Caco-2 (cell line): ENCODE data around the gene CST9. TPM values are rescaled to one million over a fixed set of nuclear protein-coding genes. Genes with fewer than 3 reads are reported as not detected.

Source experiments
- BruUV-seq: library from RNA; stranded (reverse); fragments of 400-500 nt; replicated peaks from 2 replicates; lab custom pipeline; 2021; lab: Mats Ljungman, UMichigan
- CTCF ChIA-PET: fragments of 300-600 bp; sonication (Branson Sonifier 250); formaldehyde crosslinking; loops from one replicate; lab custom pipeline; 2022; ENCODE audit warnings: antibody characterized with exemption; lab: Charles Lee
- POLR2A ChIA-PET: fragments of 300-600 bp; sonication (Branson Sonifier 250); formaldehyde crosslinking; loops from one replicate; lab custom pipeline; 2022; ENCODE audit warnings: antibody characterized with exemption; lab: Charles Lee
- DNase-seq, 2 experiments: peaks; one replicate each; pipeline versions ENCODE4 v3.0.0 to v3.0.0-alpha.2; 2020 to 2022
- H3K27me3 ChIP-seq: replicated peaks from 2 replicates; pipeline ENCODE4 v1.6.0; 2011; ENCODE audit warnings: low read length; ENCODE audit not compliant: control insufficient read depth, insufficient read depth
- H3K36me3 ChIP-seq: 2 replicates; pipeline ENCODE4 v1.5.1; 2011; ENCODE audit warnings: low read length; ENCODE audit not compliant: control insufficient read depth, insufficient read depth
- H3K4me1 ChIP-seq: fragments of 250-450 bp; sonication (Bioruptor Pico); 2 replicates; pipeline ENCODE4 v1.5.1; 2020; ENCODE audit warnings: mild to moderate bottlenecking
- H3K4me3 ChIP-seq: 2 replicates; pipeline ENCODE4 v1.5.1; 2011; ENCODE audit warnings: low read depth, mild to moderate bottlenecking, control low read depth, low read length
- H3K9me3 ChIP-seq: fragments of 250-450 bp; sonication (Bioruptor Pico); 2 replicates; pipeline ENCODE4 v1.5.1; 2020; ENCODE audit warnings: mild to moderate bottlenecking, moderate library complexity
- H3K27ac Mint-ChIP-seq: one replicate; pipeline ENCODE4 v1.8.0; 2022; ENCODE audit warnings: mixed read lengths; ENCODE audit not compliant: unreplicated experiment
- H3K27me3 Mint-ChIP-seq: one replicate; pipeline ENCODE4 v1.8.0; 2022; ENCODE audit warnings: mixed read lengths; ENCODE audit not compliant: insufficient read depth, unreplicated experiment
- H3K36me3 Mint-ChIP-seq: one replicate; pipeline ENCODE4 v1.8.0; 2022; ENCODE audit warnings: mild to moderate bottlenecking, mixed read lengths; ENCODE audit not compliant: insufficient read depth, unreplicated experiment
- H3K4me1 Mint-ChIP-seq: one replicate; pipeline ENCODE4 v1.8.0; 2022; ENCODE audit warnings: low read depth, mixed read lengths; ENCODE audit not compliant: unreplicated experiment
- H3K4me3 Mint-ChIP-seq: one replicate; pipeline ENCODE4 v1.8.0; 2022; ENCODE audit warnings: mild to moderate bottlenecking, moderate library complexity, mixed read lengths; ENCODE audit not compliant: unreplicated experiment
- H3K9me3 Mint-ChIP-seq: one replicate; pipeline ENCODE4 v1.8.0; 2022; ENCODE audit warnings: mixed read lengths; ENCODE audit not compliant: unreplicated experiment
- intact Hi-C: fragments of 100-400 bp; cut with micrococcal nuclease; formaldehyde crosslinking; loops from one replicate; pipeline ENCODE4 v1.10.0; 2022; ENCODE audit not compliant: unreplicated experiment
- total RNA-seq: library from RNA; stranded (reverse); gene quantifications from 2 replicates; pipeline ENCODE4 v1.2.3, GENCODE V29; 2022
- TF ChIP-seq, protein P1 (sequence below), 2 experiments: fragments of 200-600 bp in 1 of 2; IDR thresholded peaks; 1 replicate in 1 of 2; 2 replicates in 1 of 2; pipeline versions ENCODE4 v1.5.1 to v1.8.0; 2011 to 2022; ENCODE audit warnings: antibody characterized with exemption in 1 of 2, control low read depth in 1 of 2, inconsistent platforms in 1 of 2, low read depth in 1 of 2, low read length in 1 of 2, mild to moderate bottlenecking in 1 of 2, moderate library complexity in 1 of 2; ENCODE audit not compliant: insufficient read depth in 1 of 2, severe bottlenecking in 1 of 2, unreplicated experiment in 1 of 2

The CST9 gene
- total RNA-seq, 1 experiment from 2014 or later = not detected

DNA sequence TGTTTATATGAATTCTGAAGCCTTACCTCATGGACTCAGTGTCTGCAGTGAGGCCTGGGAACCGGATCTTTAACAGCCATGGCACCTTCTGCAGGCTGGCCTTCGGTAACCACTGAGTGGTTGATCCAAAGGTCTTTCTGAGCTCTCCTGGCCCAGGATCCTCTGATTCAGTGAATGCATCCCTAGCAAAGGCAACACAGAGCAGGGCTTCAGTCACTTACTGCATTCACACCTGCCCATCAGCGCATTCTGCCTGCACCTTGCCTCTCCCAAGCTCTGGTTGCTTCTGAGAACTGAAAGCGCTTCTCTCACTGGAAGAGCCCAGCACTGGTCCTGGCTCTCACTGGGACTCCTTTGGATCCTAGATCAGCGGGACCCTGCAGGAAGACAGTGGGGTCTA lies 8.4 kb upstream of the CST9 start:
- CTCF ChIA-PET = no interaction called here

DNA sequence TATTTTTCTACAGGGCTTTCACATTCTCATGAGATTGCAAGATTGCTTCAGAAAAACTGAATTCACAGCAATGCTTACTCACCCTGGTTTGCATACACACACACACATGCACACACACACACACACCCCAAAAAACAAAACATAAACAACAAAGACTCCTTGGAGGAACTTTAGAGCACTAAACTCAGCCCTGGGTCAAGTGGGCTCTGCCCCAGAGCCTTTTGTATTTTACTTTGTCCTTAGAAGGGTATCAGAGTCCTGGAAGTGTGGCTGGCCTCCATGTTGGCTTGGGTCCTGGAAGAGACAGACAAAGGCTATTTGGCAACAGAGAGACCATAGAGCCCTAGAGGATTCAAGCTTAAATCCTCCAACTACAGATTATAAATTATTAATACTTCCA lies 8.0 kb upstream of the CST9 start:
- Mint-ChIP-seq H3K4me1 (no peaks in the 10 kb centered on the region), H3K27ac (no peak overlapping the region), H3K27me3 (no peaks in the 10 kb centered on the region), H3K4me3 (no peak overlapping the region), H3K36me3 (no peaks in the 10 kb centered on the region), H3K9me3 (no peaks in the 10 kb centered on the region)
- ChIA-PET CTCF (no interaction called here), POLR2A (no interaction called here)
- Histone ChIP-seq H3K4me1 (no peaks in the 10 kb centered on the region), H3K4me3 (no peak overlapping the region), H3K9me3 (no peaks in the 10 kb centered on the region), H3K27me3 (no peaks in the 10 kb centered on the region), H3K36me3 (no peaks in the 10 kb centered on the region)
- BruUV-seq = no TSS peak
- DNase-seq = no peak
- TF ChIP-seq, protein P1, sequence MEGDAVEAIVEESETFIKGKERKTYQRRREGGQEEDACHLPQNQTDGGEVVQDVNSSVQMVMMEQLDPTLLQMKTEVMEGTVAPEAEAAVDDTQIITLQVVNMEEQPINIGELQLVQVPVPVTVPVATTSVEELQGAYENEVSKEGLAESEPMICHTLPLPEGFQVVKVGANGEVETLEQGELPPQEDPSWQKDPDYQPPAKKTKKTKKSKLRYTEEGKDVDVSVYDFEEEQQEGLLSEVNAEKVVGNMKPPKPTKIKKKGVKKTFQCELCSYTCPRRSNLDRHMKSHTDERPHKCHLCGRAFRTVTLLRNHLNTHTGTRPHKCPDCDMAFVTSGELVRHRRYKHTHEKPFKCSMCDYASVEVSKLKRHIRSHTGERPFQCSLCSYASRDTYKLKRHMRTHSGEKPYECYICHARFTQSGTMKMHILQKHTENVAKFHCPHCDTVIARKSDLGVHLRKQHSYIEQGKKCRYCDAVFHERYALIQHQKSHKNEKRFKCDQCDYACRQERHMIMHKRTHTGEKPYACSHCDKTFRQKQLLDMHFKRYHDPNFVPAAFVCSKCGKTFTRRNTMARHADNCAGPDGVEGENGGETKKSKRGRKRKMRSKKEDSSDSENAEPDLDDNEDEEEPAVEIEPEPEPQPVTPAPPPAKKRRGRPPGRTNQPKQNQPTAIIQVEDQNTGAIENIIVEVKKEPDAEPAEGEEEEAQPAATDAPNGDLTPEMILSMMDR (IDR thresholded peaks at IDR 0.05; ENCODE audit: insufficient read depth in 1 of 2, low read depth in 1 of 2, low read length in 1 of 2, severe bottlenecking in 1 of 2, unreplicated experiment in 1 of 2) = no peak
- intact Hi-C loops = no loop called here

More for the DNA sequence above, 8.4 kb upstream of the CST9 start:
- POLR2A ChIA-PET = no interaction called here
- TF ChIP-seq, protein P1 (IDR thresholded peaks at IDR 0.05; ENCODE audit: insufficient read depth in 1 of 2, low read depth in 1 of 2, low read length in 1 of 2, severe bottlenecking in 1 of 2, unreplicated experiment in 1 of 2) = no peak
- Histone ChIP-seq H3K27me3 (no peaks in the 10 kb centered on the region), H3K9me3 (no peaks in the 10 kb centered on the region), H3K4me3 (no peak overlapping the region), H3K4me1 (no peaks in the 10 kb centered on the region), H3K36me3 (no peaks in the 10 kb centered on the region)
- Mint-ChIP-seq H3K36me3 (no peaks in the 10 kb centered on the region), H3K4me3 (no peak overlapping the region), H3K4me1 (no peaks in the 10 kb centered on the region), H3K27ac (no peak overlapping the region), H3K27me3 (no peaks in the 10 kb centered on the region), H3K9me3 (no peaks in the 10 kb centered on the region)
- BruUV-seq = no TSS peak
- DNase-seq = no peak
- intact Hi-C loops = no loop called here

DNA sequence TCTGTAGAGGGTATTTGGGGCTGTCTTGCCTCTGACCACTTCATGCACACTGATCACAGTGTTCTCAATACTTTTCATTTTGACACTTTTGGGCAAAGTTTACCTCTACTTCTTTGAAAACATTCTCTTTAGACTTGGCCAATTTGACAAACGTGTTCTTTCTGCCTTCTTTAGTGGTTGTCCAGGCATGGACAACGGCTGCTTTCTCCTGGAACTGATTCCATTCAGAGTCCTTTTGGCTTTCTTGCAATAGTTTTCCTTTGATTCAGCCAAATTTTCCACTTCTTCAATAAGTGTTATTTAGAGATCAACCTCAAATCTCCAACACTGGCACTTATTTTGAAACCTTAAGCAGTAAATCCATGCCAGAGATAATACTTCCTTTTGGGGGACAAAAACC lies 6.7 kb upstream of the CST9 start:
- Histone ChIP-seq H3K9me3 (no peaks in the 10 kb centered on the region), H3K27me3 (no peaks in the 10 kb centered on the region), H3K4me3 (no peak overlapping the region), H3K36me3 (no peaks in the 10 kb centered on the region), H3K4me1 (no peaks in the 10 kb centered on the region)
- Mint-ChIP-seq H3K27ac (no peak overlapping the region), H3K4me1 (no peaks in the 10 kb centered on the region), H3K27me3 (no peaks in the 10 kb centered on the region), H3K4me3 (no peak overlapping the region), H3K9me3 (no peaks in the 10 kb centered on the region), H3K36me3 (no peaks in the 10 kb centered on the region)
- no TSS peak for BruUV-seq
- DNase-seq = no peak
- TF ChIP-seq, protein P1 (IDR thresholded peaks at IDR 0.05; ENCODE audit: insufficient read depth in 1 of 2, low read depth in 1 of 2, low read length in 1 of 2, severe bottlenecking in 1 of 2, unreplicated experiment in 1 of 2) = no peak
- ChIA-PET CTCF (no interaction called here), POLR2A (no interaction called here)
- intact Hi-C loops = no loop called here
